ENCODE measurements around the gene ANKRD10.

Gene ANKRD10

DNA sequence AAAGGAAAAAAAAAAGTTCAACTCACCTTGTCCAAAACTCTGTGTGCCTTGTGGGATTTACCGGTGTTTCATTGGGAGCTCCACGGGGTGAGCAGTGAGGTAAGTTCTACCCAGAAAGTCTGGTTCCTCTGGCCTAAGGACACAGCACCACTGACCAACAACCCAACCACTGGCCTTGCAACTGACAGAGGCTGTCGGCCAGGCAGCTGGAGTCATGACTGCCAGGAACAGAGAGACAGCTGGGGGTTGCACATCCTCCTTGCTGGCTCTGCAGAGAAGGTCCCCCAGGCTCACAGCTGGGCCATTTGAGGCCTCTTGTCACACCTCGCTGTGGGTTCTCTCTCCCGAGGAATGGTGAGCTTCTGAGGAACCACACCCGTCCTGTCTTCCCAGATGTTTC, 59.5 kb downstream of the ANKRD10 start:
- TF ChIP-seq, protein P1, sequence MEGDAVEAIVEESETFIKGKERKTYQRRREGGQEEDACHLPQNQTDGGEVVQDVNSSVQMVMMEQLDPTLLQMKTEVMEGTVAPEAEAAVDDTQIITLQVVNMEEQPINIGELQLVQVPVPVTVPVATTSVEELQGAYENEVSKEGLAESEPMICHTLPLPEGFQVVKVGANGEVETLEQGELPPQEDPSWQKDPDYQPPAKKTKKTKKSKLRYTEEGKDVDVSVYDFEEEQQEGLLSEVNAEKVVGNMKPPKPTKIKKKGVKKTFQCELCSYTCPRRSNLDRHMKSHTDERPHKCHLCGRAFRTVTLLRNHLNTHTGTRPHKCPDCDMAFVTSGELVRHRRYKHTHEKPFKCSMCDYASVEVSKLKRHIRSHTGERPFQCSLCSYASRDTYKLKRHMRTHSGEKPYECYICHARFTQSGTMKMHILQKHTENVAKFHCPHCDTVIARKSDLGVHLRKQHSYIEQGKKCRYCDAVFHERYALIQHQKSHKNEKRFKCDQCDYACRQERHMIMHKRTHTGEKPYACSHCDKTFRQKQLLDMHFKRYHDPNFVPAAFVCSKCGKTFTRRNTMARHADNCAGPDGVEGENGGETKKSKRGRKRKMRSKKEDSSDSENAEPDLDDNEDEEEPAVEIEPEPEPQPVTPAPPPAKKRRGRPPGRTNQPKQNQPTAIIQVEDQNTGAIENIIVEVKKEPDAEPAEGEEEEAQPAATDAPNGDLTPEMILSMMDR (IDR thresholded peaks at IDR 0.05; ENCODE audit: low read depth, low read length, poor library complexity, severe bottlenecking): no peak
- TF ChIP-seq EZH2phosphoT487 (IDR thresholded peaks at IDR 0.05; ENCODE audit: borderline replicate concordance, low read length): no peak
- no peaks in the 10 kb centered on the region for H3K4me1 ChIP-seq (ENCODE audit: control insufficient read depth, low read length)
- H3K9me2 ChIP-seq (replicated peaks; ENCODE audit: control insufficient read depth, low read length): no peaks in the 10 kb centered on the region
- no peaks in the 10 kb centered on the region for H3F3A ChIP-seq (ENCODE audit: control insufficient read depth, insufficient read depth)
- no peaks in the 10 kb centered on the region for H3K9me3 ChIP-seq (ENCODE audit: control insufficient read depth, insufficient read depth, low read length)
- no peak overlapping the region for H3K4me2 ChIP-seq (ENCODE audit: low read length)
- H4K20me1 ChIP-seq (ENCODE audit: control insufficient read depth, insufficient read depth, low read depth, low read length): no peaks in the 10 kb centered on the region
- H3K36me3 ChIP-seq (ENCODE audit: control insufficient read depth, low read length): no peaks in the 10 kb centered on the region
- no peak overlapping the region for H3K27ac ChIP-seq (ENCODE audit: low read depth, low read length)
- H3K4me3 ChIP-seq (ENCODE audit: low read length): no peak overlapping the region
- H3K79me2 ChIP-seq (ENCODE audit: control insufficient read depth, low read length): no peaks in the 10 kb centered on the region
- peaks cover 5% of the 10 kb centered on the region; the same call in 1 of the 2 replicates for H3K27me3 ChIP-seq (ENCODE audit: control insufficient read depth, low read length)

DNA sequence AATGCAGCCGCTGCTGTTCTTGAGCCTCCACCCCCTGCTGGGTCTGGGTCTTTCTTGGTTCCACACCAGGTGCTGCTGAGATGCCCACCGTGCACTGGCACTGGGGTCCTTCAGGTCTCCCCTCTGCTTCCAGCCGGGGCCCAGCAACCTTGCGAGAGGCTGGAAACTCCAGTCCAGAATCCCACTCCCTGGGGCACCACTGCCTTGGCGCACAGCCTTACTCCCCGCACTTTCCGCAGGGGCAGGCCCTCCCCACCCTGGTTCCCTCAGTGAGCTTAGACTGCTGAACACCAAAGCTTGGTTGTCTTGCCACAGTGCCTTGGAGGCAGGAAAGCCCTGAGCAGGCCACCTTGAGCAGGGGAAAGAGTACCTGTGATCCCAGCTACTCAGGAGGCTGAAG, 60.0 kb downstream of the ANKRD10 start:
- H3K27ac ChIP-seq (ENCODE audit: low read depth, low read length): no peak overlapping the region
- H3K9me2 ChIP-seq (replicated peaks; ENCODE audit: control insufficient read depth, low read length): no peaks in the 10 kb centered on the region
- no peak for TF ChIP-seq EZH2phosphoT487 (IDR thresholded peaks at IDR 0.05; ENCODE audit: borderline replicate concordance, low read length)
- TF ChIP-seq, protein P1 (IDR thresholded peaks at IDR 0.05; ENCODE audit: low read depth, low read length, poor library complexity, severe bottlenecking): no peak
- no peaks in the 10 kb centered on the region for H3K9me3 ChIP-seq (ENCODE audit: control insufficient read depth, insufficient read depth, low read length)
- H3K27me3 ChIP-seq (ENCODE audit: control insufficient read depth, low read length): peaks cover 6% of the 10 kb centered on the region
- H3K4me3 ChIP-seq (ENCODE audit: low read length): no peak overlapping the region
- no peaks in the 10 kb centered on the region for H3K36me3 ChIP-seq (ENCODE audit: control insufficient read depth, low read length)
- H3K4me1 ChIP-seq (ENCODE audit: control insufficient read depth, low read length): no peaks in the 10 kb centered on the region
- no peaks in the 10 kb centered on the region for H3F3A ChIP-seq (ENCODE audit: control insufficient read depth, insufficient read depth)
- no peaks in the 10 kb centered on the region for H4K20me1 ChIP-seq (ENCODE audit: control insufficient read depth, insufficient read depth, low read depth, low read length)
- H3K79me2 ChIP-seq (ENCODE audit: control insufficient read depth, low read length): no peaks in the 10 kb centered on the region
- no peak overlapping the region for H3K4me2 ChIP-seq (ENCODE audit: low read length)

DNA sequence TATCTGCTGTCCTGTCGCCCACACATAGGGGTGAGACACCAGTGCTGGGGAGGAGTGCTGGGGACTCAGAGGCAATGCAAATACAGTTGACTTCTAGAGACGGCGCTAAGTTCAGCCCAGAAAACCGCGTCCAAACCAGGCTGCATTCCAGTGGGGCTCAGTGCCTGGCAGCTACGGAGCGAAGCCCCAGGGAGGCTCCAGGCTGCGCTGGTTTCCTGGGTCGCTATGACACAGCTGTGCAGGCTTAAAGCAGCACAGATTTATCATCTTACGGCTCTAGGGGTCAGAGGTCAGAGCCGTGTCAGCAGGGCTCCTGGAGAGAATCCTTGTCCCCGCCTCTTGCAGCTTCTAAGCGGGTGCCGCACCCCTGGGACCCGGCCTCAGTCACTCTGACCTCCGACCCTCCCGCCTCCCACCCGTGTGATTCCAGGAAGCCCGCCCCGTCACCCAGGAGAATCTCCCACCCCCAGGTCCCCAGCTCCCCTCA, 61.6 kb downstream of the ANKRD10 start:
- no peaks in the 10 kb centered on the region for H3K9me3 ChIP-seq (ENCODE audit: control insufficient read depth, insufficient read depth, low read length)
- peaks cover 12% of the 10 kb centered on the region for H3K27me3 ChIP-seq (ENCODE audit: control insufficient read depth, low read length)
- H3K4me1 ChIP-seq (ENCODE audit: control insufficient read depth, low read length): no peaks in the 10 kb centered on the region
- H3K36me3 ChIP-seq (ENCODE audit: control insufficient read depth, low read length): no peaks in the 10 kb centered on the region
- no peaks in the 10 kb centered on the region for H3F3A ChIP-seq (ENCODE audit: control insufficient read depth, insufficient read depth)
- no peaks in the 10 kb centered on the region for H3K79me2 ChIP-seq (ENCODE audit: control insufficient read depth, low read length)
- no peaks in the 10 kb centered on the region for H3K9me2 ChIP-seq (replicated peaks; ENCODE audit: control insufficient read depth, low read length)
- no peaks in the 10 kb centered on the region for H4K20me1 ChIP-seq (ENCODE audit: control insufficient read depth, insufficient read depth, low read depth, low read length)
- no peak for TF ChIP-seq EZH2phosphoT487 (IDR thresholded peaks at IDR 0.05; ENCODE audit: borderline replicate concordance, low read length)
- TF ChIP-seq, protein P1 (IDR thresholded peaks at IDR 0.05; ENCODE audit: low read depth, low read length, poor library complexity, severe bottlenecking): no peak
- H3K27ac ChIP-seq (ENCODE audit: low read depth, low read length): no peak overlapping the region
- no peak overlapping the region for H3K4me3 ChIP-seq (ENCODE audit: low read length)
- no peak overlapping the region for H3K4me2 ChIP-seq (ENCODE audit: low read length)
